OCI-LY7 (cell line): ENCODE measurements around the gene EIF1B.

Experiments
- EZH2phosphoT487 ChIP-seq: fragments of 200-600 bp; sonication (generic); IDR thresholded peaks from 2 replicates; pipeline ENCODE4 v1.6.1; 2018; ENCODE audit warnings: low read depth, borderline replicate concordance, mild to moderate bottlenecking, mixed run types, antibody characterized with exemption, low read length, moderate library complexity, mixed read lengths
- TF ChIP-seq, protein P1 (sequence below): fragments of 200-600 bp; sonication (generic); conservative IDR thresholded peaks from 2 replicates; pipeline ENCODE4 v1.5.1; 2014; ENCODE audit warnings: mild to moderate bottlenecking, antibody characterized with exemption, low read length, moderate library complexity, mixed read lengths

DNA sequence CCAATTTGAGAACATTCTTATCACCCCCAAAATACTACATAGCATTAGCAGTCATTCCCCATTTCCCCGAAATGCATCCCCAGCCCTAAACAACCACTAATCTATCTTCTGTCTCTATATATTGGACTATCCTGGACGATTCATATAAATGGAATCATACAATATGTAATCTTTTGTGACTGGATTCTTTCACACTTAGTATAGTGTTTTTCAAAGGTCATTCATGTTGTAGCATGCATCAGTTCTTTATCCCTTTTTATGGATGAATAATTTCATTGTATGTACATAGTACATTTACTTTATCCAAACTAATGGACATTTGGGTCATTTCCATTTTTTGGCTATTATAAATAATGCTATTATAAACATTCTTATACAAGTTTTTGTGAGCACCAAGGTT is 27.5 kb upstream of the EIF1B start:
- TF ChIP-seq, protein P1, sequence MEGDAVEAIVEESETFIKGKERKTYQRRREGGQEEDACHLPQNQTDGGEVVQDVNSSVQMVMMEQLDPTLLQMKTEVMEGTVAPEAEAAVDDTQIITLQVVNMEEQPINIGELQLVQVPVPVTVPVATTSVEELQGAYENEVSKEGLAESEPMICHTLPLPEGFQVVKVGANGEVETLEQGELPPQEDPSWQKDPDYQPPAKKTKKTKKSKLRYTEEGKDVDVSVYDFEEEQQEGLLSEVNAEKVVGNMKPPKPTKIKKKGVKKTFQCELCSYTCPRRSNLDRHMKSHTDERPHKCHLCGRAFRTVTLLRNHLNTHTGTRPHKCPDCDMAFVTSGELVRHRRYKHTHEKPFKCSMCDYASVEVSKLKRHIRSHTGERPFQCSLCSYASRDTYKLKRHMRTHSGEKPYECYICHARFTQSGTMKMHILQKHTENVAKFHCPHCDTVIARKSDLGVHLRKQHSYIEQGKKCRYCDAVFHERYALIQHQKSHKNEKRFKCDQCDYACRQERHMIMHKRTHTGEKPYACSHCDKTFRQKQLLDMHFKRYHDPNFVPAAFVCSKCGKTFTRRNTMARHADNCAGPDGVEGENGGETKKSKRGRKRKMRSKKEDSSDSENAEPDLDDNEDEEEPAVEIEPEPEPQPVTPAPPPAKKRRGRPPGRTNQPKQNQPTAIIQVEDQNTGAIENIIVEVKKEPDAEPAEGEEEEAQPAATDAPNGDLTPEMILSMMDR = no peak
- no peak for TF ChIP-seq EZH2phosphoT487
